Measurements from ENCODE around the gene PCDH9.
A peak's percentile ranks its signal among the peaks of the same experiment; 100 is the strongest.

Gene PCDH9

DNA sequence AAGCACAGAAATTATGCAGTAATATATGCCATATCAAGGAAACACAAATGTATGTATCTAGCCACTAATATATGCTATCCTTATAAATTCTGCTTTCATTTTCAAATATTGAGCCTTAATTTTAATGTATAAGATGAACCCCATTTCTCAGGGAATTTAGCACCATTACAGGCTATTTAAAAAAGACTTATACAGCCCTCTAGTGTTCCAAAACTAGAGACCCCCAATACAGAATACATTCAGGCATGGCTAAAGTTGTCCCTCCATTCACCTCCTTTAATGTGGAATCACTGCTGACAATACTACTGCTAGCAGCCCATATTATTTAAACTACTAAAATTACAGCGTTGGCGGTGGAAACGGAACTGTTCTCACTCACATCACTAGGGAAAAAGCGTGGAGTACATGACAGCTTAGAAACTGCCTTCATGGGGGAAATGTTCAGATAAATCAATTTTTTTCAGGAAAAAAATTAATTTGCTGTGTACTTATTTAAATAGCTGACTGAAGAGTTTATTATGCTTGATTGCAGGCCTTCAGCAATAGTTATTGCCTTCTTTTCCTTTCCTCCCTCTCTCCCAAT, 541.0 kb downstream of the PCDH9 start:
- POLR2A ChIA-PET, result no interaction called here
- H3K4me3 ChIP-seq (ENCODE audit: low read depth, low read length), result no peak overlapping the region
- TF ChIP-seq, protein P1, sequence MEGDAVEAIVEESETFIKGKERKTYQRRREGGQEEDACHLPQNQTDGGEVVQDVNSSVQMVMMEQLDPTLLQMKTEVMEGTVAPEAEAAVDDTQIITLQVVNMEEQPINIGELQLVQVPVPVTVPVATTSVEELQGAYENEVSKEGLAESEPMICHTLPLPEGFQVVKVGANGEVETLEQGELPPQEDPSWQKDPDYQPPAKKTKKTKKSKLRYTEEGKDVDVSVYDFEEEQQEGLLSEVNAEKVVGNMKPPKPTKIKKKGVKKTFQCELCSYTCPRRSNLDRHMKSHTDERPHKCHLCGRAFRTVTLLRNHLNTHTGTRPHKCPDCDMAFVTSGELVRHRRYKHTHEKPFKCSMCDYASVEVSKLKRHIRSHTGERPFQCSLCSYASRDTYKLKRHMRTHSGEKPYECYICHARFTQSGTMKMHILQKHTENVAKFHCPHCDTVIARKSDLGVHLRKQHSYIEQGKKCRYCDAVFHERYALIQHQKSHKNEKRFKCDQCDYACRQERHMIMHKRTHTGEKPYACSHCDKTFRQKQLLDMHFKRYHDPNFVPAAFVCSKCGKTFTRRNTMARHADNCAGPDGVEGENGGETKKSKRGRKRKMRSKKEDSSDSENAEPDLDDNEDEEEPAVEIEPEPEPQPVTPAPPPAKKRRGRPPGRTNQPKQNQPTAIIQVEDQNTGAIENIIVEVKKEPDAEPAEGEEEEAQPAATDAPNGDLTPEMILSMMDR (IDR thresholded peaks at IDR 0.05; ENCODE audit: insufficient read depth, low read length, missing control alignments), result no peak
- no peak for DNase-seq (ENCODE audit: low read depth, low spot score)
- CTCF ChIA-PET, result interaction anchor here (0.8 to 1.5 kb wide), 11 partner anchors 8 to 1032 kb away, joined by 3 to 6 read pairs (median 4); no protein-coding TSS in a partner anchor

DNA sequence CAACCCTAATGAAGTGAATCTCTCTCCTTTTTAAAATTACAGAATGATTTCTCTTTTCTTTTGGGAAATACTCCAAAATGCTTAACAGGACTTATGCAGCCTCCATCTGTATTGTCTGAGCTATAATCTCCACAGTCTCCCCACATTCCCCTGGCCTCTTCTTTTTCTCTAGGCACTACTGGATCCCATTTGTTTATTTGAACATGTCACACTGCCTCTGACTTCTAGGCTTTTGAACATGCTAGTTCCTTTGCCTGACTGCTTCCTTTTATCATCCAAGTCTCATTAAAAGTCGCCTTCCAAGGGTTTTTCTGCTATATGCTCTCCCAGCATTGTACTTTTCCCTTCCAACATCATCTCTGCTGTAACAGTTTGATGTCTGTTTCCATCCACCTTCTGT, 548.7 kb downstream of the PCDH9 start:
- DNase-seq (ENCODE audit: low read depth, low spot score), result no peak
- ChIA-PET CTCF (interaction anchor here (1.5 kb wide), 1 partner anchor 8 kb away, joined by 4 read pairs; no protein-coding TSS in a partner anchor), POLR2A (no interaction called here)
- TF ChIP-seq, protein P1 (IDR thresholded peaks at IDR 0.05; ENCODE audit: insufficient read depth, low read length, missing control alignments), result no peak
- H3K4me3 ChIP-seq (ENCODE audit: low read depth, low read length), result no peak overlapping the region

DNA sequence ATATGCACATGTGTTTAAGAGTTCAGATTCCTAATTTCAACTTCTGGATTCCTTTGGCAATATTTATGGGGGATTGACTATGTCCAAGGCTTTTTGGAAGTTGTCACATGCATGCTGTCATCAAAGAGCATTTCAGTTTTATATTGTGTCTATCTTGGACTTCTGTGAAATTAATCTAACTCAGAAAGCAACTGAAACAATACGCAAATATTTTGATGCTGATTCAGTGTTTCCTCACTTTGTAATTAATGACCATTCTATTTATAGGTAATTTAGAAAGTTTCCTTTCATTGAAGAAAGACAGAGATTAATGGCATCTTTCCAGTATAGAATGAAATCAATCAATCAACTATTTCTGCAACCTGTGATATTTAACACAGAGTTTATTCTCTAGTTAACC, 550.1 kb downstream of the PCDH9 start:
- no peak overlapping the region for H3K4me3 ChIP-seq (ENCODE audit: low read depth, low read length)
- CTCF ChIA-PET, result no interaction called here
- POLR2A ChIA-PET, result no interaction called here
- no peak for DNase-seq (ENCODE audit: low read depth, low spot score)
- TF ChIP-seq, protein P1 (IDR thresholded peaks at IDR 0.05; ENCODE audit: insufficient read depth, low read length, missing control alignments), result no peak

- no peak for DNase-seq (ENCODE audit: low read depth, low spot score)
- TF ChIP-seq, protein P1 (IDR thresholded peaks at IDR 0.05; ENCODE audit: insufficient read depth, low read length, missing control alignments), result no peak
- POLR2A ChIA-PET, result no interaction called here
- CTCF ChIA-PET, result no interaction called here
- H3K4me3 ChIP-seq (ENCODE audit: low read depth, low read length), result no peak overlapping the region
Measured at GRCh38 chr13:66675620-66676019, 554.5 kb downstream of the PCDH9 start.

DNA sequence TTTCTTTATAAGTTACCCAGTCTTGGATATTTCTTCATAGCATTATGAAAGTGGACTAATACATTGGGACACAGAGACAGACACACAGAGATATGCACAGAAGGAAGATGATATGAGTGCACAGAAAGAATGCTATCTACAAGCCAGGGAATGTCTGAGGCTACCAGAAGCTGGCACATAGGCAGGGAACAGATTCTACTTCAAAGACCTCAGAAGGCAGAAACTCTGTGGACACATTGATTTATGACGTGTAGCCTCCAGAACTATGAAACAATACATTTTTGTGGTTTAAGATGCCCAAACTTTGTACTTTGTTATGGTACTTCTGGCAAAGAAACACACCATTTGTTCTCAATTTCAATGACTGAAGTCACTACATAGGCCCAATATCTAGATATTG, 556.7 kb downstream of the PCDH9 start:
- ChIA-PET CTCF (interaction anchor here (0.9 kb wide), 1 partner anchor 565 kb away, joined by 3 read pairs; no protein-coding TSS in a partner anchor), POLR2A (no interaction called here)
- peak; percentile 56 for DNase-seq (ENCODE audit: low read depth, low spot score)
- TF ChIP-seq, protein P1 (IDR thresholded peaks at IDR 0.05; ENCODE audit: insufficient read depth, low read length, missing control alignments), result no peak
- no peak overlapping the region for H3K4me3 ChIP-seq (ENCODE audit: low read depth, low read length)

DNA sequence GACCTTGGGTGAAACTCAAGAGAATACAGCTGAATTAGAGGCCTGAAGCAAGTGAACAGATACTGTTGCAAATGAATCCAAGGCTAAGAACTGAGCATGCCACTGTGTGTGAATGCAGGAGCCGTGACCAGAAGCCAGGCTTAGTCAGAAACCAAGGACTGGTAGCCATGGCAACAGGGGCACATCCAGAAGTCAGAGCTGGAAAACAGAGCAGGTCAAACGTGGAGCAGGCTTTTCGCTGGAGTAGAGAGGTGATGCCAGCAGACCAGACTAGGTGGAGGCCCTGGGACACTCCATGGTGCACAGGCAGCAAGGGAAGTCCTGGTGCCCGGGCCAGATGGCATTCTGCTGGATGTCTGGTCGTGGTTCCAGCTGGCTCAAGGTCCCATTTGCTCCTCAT, 564.1 kb downstream of the PCDH9 start:
- H3K4me3 ChIP-seq (ENCODE audit: low read depth, low read length), result no peak overlapping the region
- ChIA-PET CTCF (no interaction called here), POLR2A (no interaction called here)
- TF ChIP-seq, protein P1 (IDR thresholded peaks at IDR 0.05; ENCODE audit: insufficient read depth, low read length, missing control alignments), result no peak
- DNase-seq (ENCODE audit: low read depth, low spot score), result peak; percentile 71
